ENCODE measurements around the gene FSTL4.

FSTL4 gene

GRCh38 chr5:133461796-133462516, 150.4 kb downstream of the FSTL4 start:
- no peak overlapping the region for H3K9ac ChIP-seq (ENCODE audit: low read depth in 1 of 2, low read length in 2 of 2)
- H3K27me3 ChIP-seq (ENCODE audit: control insufficient read depth in 2 of 2, insufficient read depth in 2 of 2, low read length in 2 of 2), result no peaks in the 10 kb centered on the region
- H3K27ac ChIP-seq (ENCODE audit: low read depth in 2 of 2, low read length in 2 of 2), result no peak overlapping the region
- H3K4me3 ChIP-seq (ENCODE audit: low read length in 2 of 2), result no peak overlapping the region
- no peaks in the 10 kb centered on the region for H3K36me3 ChIP-seq (ENCODE audit: control insufficient read depth in 2 of 2, insufficient read depth in 2 of 2, low read length in 2 of 2)
- H3K9me3 ChIP-seq (ENCODE audit: control insufficient read depth in 2 of 2, low read length in 2 of 2), result no peaks in the 10 kb centered on the region
- no peaks in the 10 kb centered on the region for H3K4me1 ChIP-seq (ENCODE audit: control insufficient read depth in 2 of 2, insufficient read depth in 2 of 2, low read length in 2 of 2)

- Histone ChIP-seq H3K27me3 (ENCODE audit: control insufficient read depth in 2 of 2, insufficient read depth in 2 of 2, low read length in 2 of 2) (no peaks in the 10 kb centered on the region), H3K9me3 (ENCODE audit: control insufficient read depth in 2 of 2, low read length in 2 of 2) (no peaks in the 10 kb centered on the region), H3K4me1 (ENCODE audit: control insufficient read depth in 2 of 2, insufficient read depth in 2 of 2, low read length in 2 of 2) (no peaks in the 10 kb centered on the region), H3K9ac (ENCODE audit: low read depth in 1 of 2, low read length in 2 of 2) (no peak overlapping the region), H3K27ac (ENCODE audit: low read depth in 2 of 2, low read length in 2 of 2) (no peak overlapping the region), H3K4me3 (ENCODE audit: low read length in 2 of 2) (no peak overlapping the region), H3K36me3 (ENCODE audit: control insufficient read depth in 2 of 2, insufficient read depth in 2 of 2, low read length in 2 of 2) (no peaks in the 10 kb centered on the region)
Observed at GRCh38 chr5:133460172-133460758, 152.1 kb downstream of the FSTL4 start.

- no peaks in the 10 kb centered on the region for H3K36me3 ChIP-seq (ENCODE audit: control insufficient read depth in 2 of 2, insufficient read depth in 2 of 2, low read length in 2 of 2)
- no peak overlapping the region for H3K9ac ChIP-seq (ENCODE audit: low read depth in 1 of 2, low read length in 2 of 2)
- H3K4me3 ChIP-seq (ENCODE audit: low read length in 2 of 2), result no peak overlapping the region
- no peaks in the 10 kb centered on the region for H3K9me3 ChIP-seq (ENCODE audit: control insufficient read depth in 2 of 2, low read length in 2 of 2)
- H3K27ac ChIP-seq (ENCODE audit: low read depth in 2 of 2, low read length in 2 of 2), result no peak overlapping the region
- H3K27me3 ChIP-seq (ENCODE audit: control insufficient read depth in 2 of 2, insufficient read depth in 2 of 2, low read length in 2 of 2), result no peaks in the 10 kb centered on the region
- no peaks in the 10 kb centered on the region for H3K4me1 ChIP-seq (ENCODE audit: control insufficient read depth in 2 of 2, insufficient read depth in 2 of 2, low read length in 2 of 2)
Observed at GRCh38 chr5:133459474-133460160, 152.7 kb downstream of the FSTL4 start.

GRCh38 chr5:133458435-133458834, 153.9 kb downstream of the FSTL4 start:
- Histone ChIP-seq H3K4me3 (ENCODE audit: low read length in 2 of 2) (no peak overlapping the region), H3K4me1 (ENCODE audit: control insufficient read depth in 2 of 2, insufficient read depth in 2 of 2, low read length in 2 of 2) (no peaks in the 10 kb centered on the region), H3K36me3 (ENCODE audit: control insufficient read depth in 2 of 2, insufficient read depth in 2 of 2, low read length in 2 of 2) (no peaks in the 10 kb centered on the region), H3K9ac (ENCODE audit: low read depth in 1 of 2, low read length in 2 of 2) (no peak overlapping the region), H3K27me3 (ENCODE audit: control insufficient read depth in 2 of 2, insufficient read depth in 2 of 2, low read length in 2 of 2) (no peaks in the 10 kb centered on the region), H3K9me3 (ENCODE audit: control insufficient read depth in 2 of 2, low read length in 2 of 2) (no peaks in the 10 kb centered on the region), H3K27ac (ENCODE audit: low read depth in 2 of 2, low read length in 2 of 2) (no peak overlapping the region)

- Histone ChIP-seq H3K27ac (ENCODE audit: low read depth in 2 of 2, low read length in 2 of 2) (no peak overlapping the region), H3K27me3 (ENCODE audit: control insufficient read depth in 2 of 2, insufficient read depth in 2 of 2, low read length in 2 of 2) (no peaks in the 10 kb centered on the region), H3K36me3 (ENCODE audit: control insufficient read depth in 2 of 2, insufficient read depth in 2 of 2, low read length in 2 of 2) (no peaks in the 10 kb centered on the region)
Observed at GRCh38 chr5:133457439-133458355, 154.6 kb downstream of the FSTL4 start.

GRCh38 chr5:133456933-133457402, 155.4 kb downstream of the FSTL4 start:
- no peaks in the 10 kb centered on the region for H3K36me3 ChIP-seq (ENCODE audit: control insufficient read depth in 2 of 2, insufficient read depth in 2 of 2, low read length in 2 of 2)
- H3K4me1 ChIP-seq (ENCODE audit: control insufficient read depth in 2 of 2, insufficient read depth in 2 of 2, low read length in 2 of 2), result no peaks in the 10 kb centered on the region
- no peaks in the 10 kb centered on the region for H3K27me3 ChIP-seq (ENCODE audit: control insufficient read depth in 2 of 2, insufficient read depth in 2 of 2, low read length in 2 of 2)
- H3K27ac ChIP-seq (ENCODE audit: low read depth in 2 of 2, low read length in 2 of 2), result no peak overlapping the region
- H3K9me3 ChIP-seq (ENCODE audit: control insufficient read depth in 2 of 2, low read length in 2 of 2), result no peaks in the 10 kb centered on the region
- H3K9ac ChIP-seq (ENCODE audit: low read depth in 1 of 2, low read length in 2 of 2), result no peak overlapping the region
- no peak overlapping the region for H3K4me3 ChIP-seq (ENCODE audit: low read length in 2 of 2)

More at GRCh38 chr5:133457439-133458355, 154.6 kb downstream of the FSTL4 start:
- no peaks in the 10 kb centered on the region for H3K9me3 ChIP-seq (ENCODE audit: control insufficient read depth in 2 of 2, low read length in 2 of 2)
- no peak overlapping the region for H3K9ac ChIP-seq (ENCODE audit: low read depth in 1 of 2, low read length in 2 of 2)
- no peaks in the 10 kb centered on the region for H3K4me1 ChIP-seq (ENCODE audit: control insufficient read depth in 2 of 2, insufficient read depth in 2 of 2, low read length in 2 of 2)
- H3K4me3 ChIP-seq (ENCODE audit: low read length in 2 of 2), result no peak overlapping the region

- H3K4me1 ChIP-seq (ENCODE audit: control insufficient read depth in 2 of 2, insufficient read depth in 2 of 2, low read length in 2 of 2), result no peaks in the 10 kb centered on the region
- H3K4me3 ChIP-seq (ENCODE audit: low read length in 2 of 2), result no peak overlapping the region
- H3K9me3 ChIP-seq (ENCODE audit: control insufficient read depth in 2 of 2, low read length in 2 of 2), result no peaks in the 10 kb centered on the region
- peaks cover 0 to 3% of the 10 kb centered on the region in 2 donors for H3K27me3 ChIP-seq (ENCODE audit: control insufficient read depth in 2 of 2, insufficient read depth in 2 of 2, low read length in 2 of 2)
- no peaks in the 10 kb centered on the region for H3K36me3 ChIP-seq (ENCODE audit: control insufficient read depth in 2 of 2, insufficient read depth in 2 of 2, low read length in 2 of 2)
- no peak overlapping the region for H3K27ac ChIP-seq (ENCODE audit: low read depth in 2 of 2, low read length in 2 of 2)
- no peak overlapping the region for H3K9ac ChIP-seq (ENCODE audit: low read depth in 1 of 2, low read length in 2 of 2)
Observed at GRCh38 chr5:133455676-133456075, 156.7 kb downstream of the FSTL4 start.

- no peak overlapping the region for H3K27ac ChIP-seq (ENCODE audit: low read depth in 2 of 2, low read length in 2 of 2)
- H3K9ac ChIP-seq (ENCODE audit: low read depth in 1 of 2, low read length in 2 of 2), result no peak overlapping the region
Observed at GRCh38 chr5:133454442-133454841, 157.9 kb downstream of the FSTL4 start.

GRCh38 chr5:133453831-133454230, 158.5 kb downstream of the FSTL4 start:
- Histone ChIP-seq H3K27ac (ENCODE audit: low read depth in 2 of 2, low read length in 2 of 2) (no peak overlapping the region), H3K9ac (ENCODE audit: low read depth in 1 of 2, low read length in 2 of 2) (no peak overlapping the region), H3K36me3 (ENCODE audit: control insufficient read depth in 2 of 2, insufficient read depth in 2 of 2, low read length in 2 of 2) (no peaks in the 10 kb centered on the region), H3K9me3 (ENCODE audit: control insufficient read depth in 2 of 2, low read length in 2 of 2) (no peaks in the 10 kb centered on the region), H3K27me3 (ENCODE audit: control insufficient read depth in 2 of 2, insufficient read depth in 2 of 2, low read length in 2 of 2) (peaks cover 0 to 3% of the 10 kb centered on the region in 2 donors), H3K4me1 (ENCODE audit: control insufficient read depth in 2 of 2, insufficient read depth in 2 of 2, low read length in 2 of 2) (no peaks in the 10 kb centered on the region), H3K4me3 (ENCODE audit: low read length in 2 of 2) (no peak overlapping the region)

More at GRCh38 chr5:133454442-133454841, 157.9 kb downstream of the FSTL4 start:
- no peaks in the 10 kb centered on the region for H3K9me3 ChIP-seq (ENCODE audit: control insufficient read depth in 2 of 2, low read length in 2 of 2)
- peaks cover 0 to 3% of the 10 kb centered on the region in 2 donors for H3K27me3 ChIP-seq (ENCODE audit: control insufficient read depth in 2 of 2, insufficient read depth in 2 of 2, low read length in 2 of 2)
- H3K4me1 ChIP-seq (ENCODE audit: control insufficient read depth in 2 of 2, insufficient read depth in 2 of 2, low read length in 2 of 2), result no peaks in the 10 kb centered on the region
- H3K36me3 ChIP-seq (ENCODE audit: control insufficient read depth in 2 of 2, insufficient read depth in 2 of 2, low read length in 2 of 2), result no peaks in the 10 kb centered on the region
- no peak overlapping the region for H3K4me3 ChIP-seq (ENCODE audit: low read length in 2 of 2)

Measured in mucosa of rectum (tissue), 2 donors.